ENCODE data around the gene STK24.

The STK24 gene

DNA sequence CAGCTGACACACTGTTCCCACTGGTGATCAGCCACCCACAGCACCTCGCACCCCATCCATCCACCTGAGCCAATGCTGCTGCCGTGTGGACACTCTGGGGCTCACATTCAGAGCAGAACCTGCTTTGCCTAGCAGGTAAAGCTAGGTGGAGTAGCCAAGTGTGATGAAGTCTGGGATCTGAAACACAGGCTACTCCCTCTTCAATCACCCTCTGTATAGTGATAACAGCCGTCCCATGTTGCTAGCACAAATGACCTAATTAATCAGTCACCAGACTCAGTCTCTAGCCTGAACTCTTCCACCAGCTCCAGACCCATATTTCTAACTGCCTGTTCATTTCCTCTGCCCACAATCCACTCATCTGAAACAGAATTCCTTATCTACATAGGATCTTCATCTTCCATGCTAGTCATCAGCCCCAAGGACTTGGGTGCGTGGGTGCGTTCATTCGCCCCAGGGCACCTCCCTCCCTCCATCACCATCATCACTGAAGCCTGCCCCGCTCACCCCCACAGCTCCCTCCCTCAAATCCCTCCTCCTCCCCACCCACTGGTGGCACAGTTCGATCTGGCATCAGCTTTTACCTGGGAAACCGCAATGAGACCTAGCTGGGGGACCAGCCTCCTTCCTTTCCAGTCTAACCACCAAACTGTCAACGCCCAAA is 19.8 kb downstream of the STK24 start:
- peaks cover 65% of the 10 kb centered on the region for H4K20me1 ChIP-seq (ENCODE audit: insufficient read depth, low read length, poor library complexity, severe bottlenecking)
- H3K4me3 ChIP-seq (ENCODE audit: low read length, poor library complexity, severe bottlenecking) = no peak overlapping the region
- no peak overlapping the region for H2AFZ ChIP-seq (ENCODE audit: low read length)
- no peaks in the 10 kb centered on the region for H3K9me2 ChIP-seq (replicated peaks; ENCODE audit: low read depth, low read length)
- no peaks in the 10 kb centered on the region for H3K27me3 ChIP-seq (ENCODE audit: insufficient read depth, low read length, poor library complexity, severe bottlenecking)
- no peaks in the 10 kb centered on the region for H3K9me3 ChIP-seq (ENCODE audit: insufficient read depth, low read depth, low read length)
- H3F3A ChIP-seq (ENCODE audit: low read depth) = no peaks in the 10 kb centered on the region
- peaks cover 98% of the 10 kb centered on the region for H3K79me2 ChIP-seq (ENCODE audit: insufficient read depth, low read length)
- no peak for TF ChIP-seq EZH2phosphoT487 (IDR thresholded peaks at IDR 0.05; ENCODE audit: borderline replicate concordance)
- peaks cover 13% of the 10 kb centered on the region for H3K4me1 ChIP-seq (ENCODE audit: insufficient read depth, low read length, poor library complexity, severe bottlenecking)
- no peak overlapping the region for H3K4me2 ChIP-seq (ENCODE audit: low read depth, low read length, poor library complexity, severe bottlenecking)
- H3K36me3 ChIP-seq (ENCODE audit: insufficient read depth, low read length) = no peaks in the 10 kb centered on the region
- no peak overlapping the region for H3K9ac ChIP-seq (ENCODE audit: low read depth, low read length, poor library complexity, severe bottlenecking)

DNA sequence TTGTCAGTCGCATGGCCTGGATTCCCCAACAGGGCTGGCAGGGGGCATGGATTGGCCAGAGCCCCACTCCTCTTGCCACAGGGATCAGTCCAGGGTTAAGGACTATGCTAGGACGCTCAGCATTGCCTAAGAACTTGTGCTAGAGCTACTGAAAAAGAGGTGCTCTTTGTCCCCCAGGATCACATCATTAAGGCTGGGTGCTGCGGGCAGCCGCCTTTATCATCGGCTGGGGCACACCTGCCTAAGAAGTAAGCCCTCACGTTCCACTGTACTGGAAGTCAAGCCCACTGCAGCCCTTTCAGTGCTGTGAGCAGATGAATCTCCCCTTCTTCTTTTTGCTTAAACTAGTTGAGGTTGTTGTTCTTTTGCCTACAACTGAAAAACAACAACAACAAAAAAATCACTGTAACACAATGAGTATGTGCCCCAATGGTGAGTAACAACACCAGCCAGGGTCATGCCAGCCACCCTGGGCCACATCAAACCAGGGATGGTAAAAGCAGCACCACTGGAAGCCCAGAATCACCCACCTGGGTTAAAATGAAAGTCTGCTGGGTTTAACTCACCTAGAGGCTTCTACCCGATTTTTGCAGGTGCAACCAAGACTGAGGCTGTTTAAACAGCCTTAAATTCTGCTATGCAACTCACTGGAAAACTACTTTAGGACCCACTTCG is 20.6 kb downstream of the STK24 start:
- Histone ChIP-seq H3K4me1 (ENCODE audit: insufficient read depth, low read length, poor library complexity, severe bottlenecking) (peaks cover 13% of the 10 kb centered on the region), H3K9me3 (ENCODE audit: insufficient read depth, low read depth, low read length) (no peaks in the 10 kb centered on the region), H3K9me2 (replicated peaks; ENCODE audit: low read depth, low read length) (no peaks in the 10 kb centered on the region), H2AFZ (ENCODE audit: low read length) (no peak overlapping the region), H3K79me2 (ENCODE audit: insufficient read depth, low read length) (peaks cover 97% of the 10 kb centered on the region), H3K4me2 (ENCODE audit: low read depth, low read length, poor library complexity, severe bottlenecking) (no peak overlapping the region), H3K9ac (ENCODE audit: low read depth, low read length, poor library complexity, severe bottlenecking) (no peak overlapping the region), H3F3A (ENCODE audit: low read depth) (no peaks in the 10 kb centered on the region), H3K4me3 (ENCODE audit: low read length, poor library complexity, severe bottlenecking) (no peak overlapping the region), H4K20me1 (ENCODE audit: insufficient read depth, low read length, poor library complexity, severe bottlenecking) (peaks cover 63% of the 10 kb centered on the region), H3K27me3 (ENCODE audit: insufficient read depth, low read length, poor library complexity, severe bottlenecking) (no peaks in the 10 kb centered on the region), H3K36me3 (ENCODE audit: insufficient read depth, low read length) (peaks cover 6% of the 10 kb centered on the region; the same call in 1 of the 2 replicates)
- TF ChIP-seq EZH2phosphoT487 (IDR thresholded peaks at IDR 0.05; ENCODE audit: borderline replicate concordance) = no peak
- TF ChIP-seq, protein P1, sequence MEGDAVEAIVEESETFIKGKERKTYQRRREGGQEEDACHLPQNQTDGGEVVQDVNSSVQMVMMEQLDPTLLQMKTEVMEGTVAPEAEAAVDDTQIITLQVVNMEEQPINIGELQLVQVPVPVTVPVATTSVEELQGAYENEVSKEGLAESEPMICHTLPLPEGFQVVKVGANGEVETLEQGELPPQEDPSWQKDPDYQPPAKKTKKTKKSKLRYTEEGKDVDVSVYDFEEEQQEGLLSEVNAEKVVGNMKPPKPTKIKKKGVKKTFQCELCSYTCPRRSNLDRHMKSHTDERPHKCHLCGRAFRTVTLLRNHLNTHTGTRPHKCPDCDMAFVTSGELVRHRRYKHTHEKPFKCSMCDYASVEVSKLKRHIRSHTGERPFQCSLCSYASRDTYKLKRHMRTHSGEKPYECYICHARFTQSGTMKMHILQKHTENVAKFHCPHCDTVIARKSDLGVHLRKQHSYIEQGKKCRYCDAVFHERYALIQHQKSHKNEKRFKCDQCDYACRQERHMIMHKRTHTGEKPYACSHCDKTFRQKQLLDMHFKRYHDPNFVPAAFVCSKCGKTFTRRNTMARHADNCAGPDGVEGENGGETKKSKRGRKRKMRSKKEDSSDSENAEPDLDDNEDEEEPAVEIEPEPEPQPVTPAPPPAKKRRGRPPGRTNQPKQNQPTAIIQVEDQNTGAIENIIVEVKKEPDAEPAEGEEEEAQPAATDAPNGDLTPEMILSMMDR (conservative IDR thresholded peaks at IDR 0.05; ENCODE audit: low read length) = no peak

DNA sequence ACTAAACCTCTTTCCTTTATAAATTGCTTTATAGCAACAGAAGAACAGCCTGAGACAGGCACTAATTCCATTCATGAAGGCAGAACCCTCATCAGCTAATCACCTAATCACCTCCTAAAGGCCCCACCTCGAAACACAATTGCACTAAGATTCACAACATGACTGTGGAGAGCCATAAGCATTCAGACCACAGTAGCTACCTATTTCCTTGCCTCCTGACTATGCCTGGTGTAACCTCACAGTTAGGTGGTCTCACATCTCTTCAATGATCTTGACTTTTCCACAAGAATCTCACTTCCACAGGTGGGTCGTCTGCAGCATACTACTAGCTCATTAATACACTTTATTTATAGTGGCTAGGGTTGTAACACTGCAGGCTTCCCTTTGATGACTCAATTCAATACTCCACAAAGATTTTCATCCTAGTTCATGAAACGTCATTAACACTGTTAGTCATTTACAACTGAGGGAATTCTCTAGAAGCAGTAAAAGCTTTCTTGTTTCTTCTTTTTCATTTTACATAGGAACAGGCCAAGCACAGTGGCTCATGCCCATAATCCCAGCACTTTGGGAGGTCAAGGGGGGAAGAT is 27.1 kb downstream of the STK24 start:
- H3K9ac ChIP-seq (ENCODE audit: low read depth, low read length, poor library complexity, severe bottlenecking) = no peak overlapping the region
- no peak overlapping the region for H3K4me2 ChIP-seq (ENCODE audit: low read depth, low read length, poor library complexity, severe bottlenecking)
- H3K79me2 ChIP-seq (ENCODE audit: insufficient read depth, low read length) = peaks cover 96% of the 10 kb centered on the region
- no peaks in the 10 kb centered on the region for H3K9me2 ChIP-seq (replicated peaks; ENCODE audit: low read depth, low read length)
- H3F3A ChIP-seq (ENCODE audit: low read depth) = no peaks in the 10 kb centered on the region
- TF ChIP-seq EZH2phosphoT487 (IDR thresholded peaks at IDR 0.05; ENCODE audit: borderline replicate concordance) = no peak
- TF ChIP-seq, protein P1 (conservative IDR thresholded peaks at IDR 0.05; ENCODE audit: low read length) = no peak
- no peak overlapping the region for H2AFZ ChIP-seq (ENCODE audit: low read length)
- no peaks in the 10 kb centered on the region for H3K27me3 ChIP-seq (ENCODE audit: insufficient read depth, low read length, poor library complexity, severe bottlenecking)
- no peaks in the 10 kb centered on the region for H3K4me1 ChIP-seq (ENCODE audit: insufficient read depth, low read length, poor library complexity, severe bottlenecking)
- peaks cover 50% of the 10 kb centered on the region for H4K20me1 ChIP-seq (ENCODE audit: insufficient read depth, low read length, poor library complexity, severe bottlenecking)
- H3K9me3 ChIP-seq (ENCODE audit: insufficient read depth, low read depth, low read length) = no peaks in the 10 kb centered on the region
- no peak overlapping the region for H3K4me3 ChIP-seq (ENCODE audit: low read length, poor library complexity, severe bottlenecking)
- peaks cover 31% of the 10 kb centered on the region; the same call in 1 of the 2 replicates for H3K36me3 ChIP-seq (ENCODE audit: insufficient read depth, low read length)

Measured in Loucy (cell line).